NCI-H2171 treated with DMSO at 0.1 percent for 48 hours (cell line): ENCODE data around the gene DNAH5.

ENCODE experiments used
- DNase-seq: peaks from one replicate; lab custom pipeline; 2025; lab: John Stamatoyannopoulos, UW

Gene DNAH5

DNA sequence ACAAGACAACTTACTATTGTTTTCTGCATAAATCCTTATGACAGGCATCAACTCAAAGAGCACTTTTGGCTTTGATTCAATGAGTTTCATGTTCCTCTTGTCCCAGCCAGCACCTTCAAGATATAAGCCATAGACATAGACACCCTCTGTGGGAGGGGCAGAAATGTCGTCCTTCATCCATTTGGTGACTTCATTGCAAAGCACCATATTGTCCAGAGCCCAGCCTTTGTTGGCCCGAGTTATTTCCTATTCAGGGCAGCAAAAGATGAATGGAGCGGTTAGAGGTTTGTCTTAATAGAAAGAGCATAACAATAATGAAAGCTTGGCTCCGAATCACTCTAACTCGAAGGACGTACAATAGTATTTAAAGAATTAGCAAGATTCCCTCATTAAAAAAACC, 243.9 kb downstream of the DNAH5 start:
- DNase-seq: no peak

DNA sequence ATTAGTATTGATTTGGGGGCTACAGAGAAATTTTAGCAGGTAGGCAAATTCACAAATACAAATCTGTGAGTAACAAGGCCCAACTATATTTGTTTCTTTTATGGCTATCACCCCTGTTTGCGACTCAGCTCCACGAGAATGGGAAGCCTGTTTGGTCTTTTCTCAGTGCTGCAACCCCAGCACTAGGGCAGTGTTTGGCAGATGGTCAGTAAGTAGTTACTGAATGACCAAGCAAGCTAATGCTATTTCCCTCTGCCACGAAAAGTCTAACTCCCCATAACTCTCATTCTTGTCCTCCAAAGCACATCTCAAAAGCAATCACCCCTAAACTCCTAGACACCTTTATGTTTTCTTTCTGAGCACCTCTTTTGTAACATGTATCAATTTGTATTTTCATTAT, 245.6 kb downstream of the DNAH5 start:
- no peak for DNase-seq

DNA sequence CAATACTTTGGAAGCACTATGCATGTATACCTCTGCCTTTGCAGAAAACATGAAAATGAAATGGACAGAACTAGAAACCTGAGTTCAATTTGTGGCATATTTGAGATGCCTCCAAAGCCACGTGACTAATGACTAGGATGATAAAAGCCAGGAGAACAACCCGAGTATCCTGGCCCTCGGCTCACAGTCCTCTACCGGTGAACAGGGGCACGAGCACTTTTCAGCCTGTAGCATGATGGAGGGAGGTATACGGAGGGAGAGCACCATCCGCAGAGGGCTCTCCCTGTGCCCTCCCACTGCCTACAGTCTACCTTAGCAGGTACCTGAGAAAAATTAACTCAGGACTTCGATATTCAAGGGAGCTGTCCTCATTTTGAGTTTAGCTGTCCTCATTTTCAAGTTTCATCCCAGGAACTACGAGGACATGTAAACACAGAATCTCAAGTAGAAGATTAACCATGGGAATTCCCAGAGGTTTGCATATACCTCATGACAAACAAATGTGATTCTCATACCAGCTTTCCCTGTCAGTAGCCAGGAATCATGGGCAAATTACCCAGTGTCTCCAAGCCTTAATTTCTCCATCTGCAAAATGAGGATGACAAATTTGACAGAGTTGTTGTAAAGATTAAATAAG, 249.3 kb downstream of the DNAH5 start:
- DNase-seq: no peak

DNA sequence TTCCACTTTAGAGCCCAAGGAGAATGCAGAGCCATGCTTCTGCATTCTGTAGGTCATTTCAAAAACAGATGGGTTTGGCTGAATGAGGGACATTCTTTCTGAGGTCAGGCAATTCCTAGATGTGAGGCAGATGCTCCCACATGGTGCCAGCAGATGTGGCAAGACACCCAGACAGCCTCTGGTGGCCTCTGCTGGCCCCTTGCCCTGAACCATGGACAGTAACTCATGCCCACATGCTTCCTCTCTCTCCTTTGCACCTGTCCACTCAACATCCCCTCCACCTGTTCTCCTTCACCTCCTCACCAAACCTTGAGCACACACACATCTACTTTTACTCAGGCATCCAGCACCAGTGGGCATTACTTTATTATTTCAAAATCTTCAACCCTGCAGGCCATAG, 252.3 kb downstream of the DNAH5 start:
- no peak for DNase-seq

DNA sequence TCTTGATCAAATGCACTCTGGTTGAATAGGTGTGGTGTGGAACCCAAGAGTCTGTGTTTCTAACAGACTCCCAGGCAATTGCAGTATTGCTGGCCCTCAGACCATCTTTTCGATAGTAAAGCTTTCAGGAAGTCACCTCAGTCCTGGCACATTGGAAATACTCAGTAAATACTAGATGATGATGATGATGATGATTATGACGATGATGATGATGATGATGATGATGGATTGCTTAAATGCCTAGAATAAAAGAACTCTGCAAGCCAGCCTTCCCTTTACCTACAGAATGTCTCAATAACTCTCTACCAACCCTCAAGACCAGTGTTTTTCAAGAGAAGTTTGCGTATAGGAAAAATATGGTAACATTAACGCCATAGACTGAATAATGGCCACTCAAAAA, 268.0 kb downstream of the DNAH5 start:
- DNase-seq: no peak

DNA sequence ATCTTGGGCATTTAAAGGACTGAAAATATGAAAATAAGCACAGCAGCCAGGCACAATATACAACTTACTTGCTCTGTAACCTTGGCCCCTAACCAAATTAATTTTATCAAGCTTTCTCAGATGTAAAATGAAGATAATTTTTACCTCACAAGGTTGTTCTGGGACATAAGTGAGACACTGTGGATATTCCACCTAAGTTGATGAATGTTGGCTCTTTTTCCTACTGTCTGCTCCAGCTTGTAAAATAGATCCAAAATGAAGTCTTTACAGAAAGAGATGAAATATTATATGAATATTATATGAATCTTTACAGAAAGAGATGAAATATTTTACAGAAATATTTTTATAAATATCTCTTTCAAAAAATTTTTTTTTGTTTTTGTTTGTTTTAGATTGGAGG, 270.1 kb downstream of the DNAH5 start:
- DNase-seq: no peak

DNA sequence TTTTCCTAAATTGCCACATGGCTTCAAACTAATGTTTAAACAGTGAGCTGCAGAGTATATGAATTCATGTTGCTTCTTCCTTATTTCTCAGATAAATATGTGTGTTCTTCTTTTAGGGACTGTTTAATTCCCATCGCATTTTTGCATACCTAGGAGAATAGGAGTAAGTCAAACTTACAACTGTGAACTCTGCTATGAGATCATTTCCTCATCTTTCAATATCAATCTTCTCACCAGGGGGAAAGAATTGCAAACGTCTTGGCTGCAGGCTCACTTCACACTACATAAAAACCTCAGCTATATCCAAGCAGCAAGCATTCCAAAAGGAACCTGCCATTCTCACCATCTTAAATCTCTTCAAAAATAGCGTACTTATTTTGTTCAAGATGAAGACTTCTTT, 271.0 kb downstream of the DNAH5 start:
- no peak for DNase-seq

DNA sequence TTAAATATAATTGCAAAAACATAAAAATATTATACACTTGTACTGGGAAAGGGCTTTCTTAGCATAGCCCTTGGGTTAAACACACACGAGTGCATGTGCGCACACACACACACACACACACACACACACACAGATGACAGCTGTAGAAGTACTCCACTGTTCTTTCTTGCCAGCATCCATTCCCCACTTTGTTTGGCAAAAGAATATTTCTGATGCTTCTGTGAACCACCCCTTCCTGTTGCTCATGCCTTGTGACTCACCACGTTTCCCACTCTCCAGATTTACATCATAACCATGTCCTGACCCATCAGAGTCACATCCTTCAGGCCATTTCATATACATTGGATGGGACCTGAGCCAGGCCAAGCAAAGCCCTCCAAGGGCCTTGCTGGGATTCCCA, 280.1 kb downstream of the DNAH5 start:
- no peak for DNase-seq

DNA sequence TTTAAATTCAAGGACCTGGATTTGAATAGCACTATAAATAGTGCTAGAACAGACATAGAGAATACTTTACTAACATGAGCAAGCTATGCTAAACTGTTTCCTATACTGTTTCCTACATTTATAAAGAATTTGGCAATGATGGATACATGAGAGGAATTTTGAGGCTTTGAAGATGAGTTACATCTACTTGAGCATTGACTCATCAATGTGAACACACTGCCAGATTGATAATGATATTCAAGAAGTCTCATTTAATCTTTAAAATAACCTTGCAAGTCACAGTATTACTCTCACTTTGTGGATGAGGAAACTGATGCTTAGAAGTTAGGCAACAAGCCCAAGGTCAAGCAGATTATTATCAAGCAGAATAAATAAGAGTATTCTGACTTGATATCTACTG, 281.9 kb downstream of the DNAH5 start:
- DNase-seq: no peak

DNA sequence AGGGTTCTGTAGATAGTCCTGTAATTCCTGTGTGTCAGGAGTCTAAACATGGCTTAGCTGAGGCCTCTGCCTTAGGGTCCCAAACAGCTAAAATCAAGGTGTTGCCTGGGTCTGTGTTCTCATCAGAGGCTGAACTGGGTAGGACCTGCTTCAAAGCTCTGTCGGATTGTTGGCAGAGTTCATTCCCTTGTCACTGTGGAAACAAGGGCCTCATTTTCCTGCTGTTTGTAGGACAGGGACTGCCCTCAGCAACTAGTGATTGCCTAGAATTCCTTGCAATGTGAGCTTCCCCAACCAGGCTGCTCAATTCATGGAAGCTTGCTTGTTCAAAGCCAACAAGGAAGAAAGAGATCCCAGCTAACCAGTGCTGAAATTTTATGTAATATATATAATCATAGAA, 283.2 kb downstream of the DNAH5 start:
- no peak for DNase-seq

DNA sequence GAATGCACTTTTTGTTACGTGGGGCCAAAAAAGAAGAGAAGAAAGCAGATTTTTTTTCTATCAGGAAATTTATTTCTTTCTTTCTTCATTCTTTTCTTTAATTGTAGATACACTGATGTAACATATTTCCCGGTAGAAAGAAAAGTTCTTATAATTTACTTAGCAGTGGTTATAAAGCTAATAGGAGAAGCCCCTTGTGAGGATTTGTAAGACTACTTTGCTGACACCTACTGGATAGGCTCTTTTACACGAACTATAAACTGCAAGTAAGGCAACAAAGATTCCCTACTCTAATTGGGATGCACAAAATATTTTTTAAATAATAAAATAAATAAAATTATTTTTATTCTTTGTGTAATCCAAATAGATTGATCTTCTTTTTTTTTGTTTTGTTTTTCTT, 284.4 kb downstream of the DNAH5 start:
- DNase-seq: no peak

DNA sequence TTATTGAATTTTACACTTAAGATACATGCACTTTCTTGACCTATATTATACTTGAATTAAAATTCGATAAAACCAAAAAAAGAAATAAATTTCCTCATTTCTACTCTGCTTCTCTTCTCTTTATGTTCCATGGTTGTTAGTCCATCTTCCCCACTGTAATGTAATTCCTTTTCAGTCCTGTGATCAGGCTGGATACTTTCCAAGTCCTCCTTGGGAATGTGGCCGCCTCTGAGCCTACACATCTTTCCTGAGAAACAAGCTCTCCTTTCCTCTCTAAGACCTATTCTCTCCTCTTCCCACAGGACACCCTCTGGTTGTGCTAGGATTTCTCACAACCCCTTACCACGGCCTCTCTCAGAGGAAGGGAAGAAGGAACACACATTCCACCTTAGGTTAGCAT, 285.1 kb downstream of the DNAH5 start:
- no peak for DNase-seq

DNA sequence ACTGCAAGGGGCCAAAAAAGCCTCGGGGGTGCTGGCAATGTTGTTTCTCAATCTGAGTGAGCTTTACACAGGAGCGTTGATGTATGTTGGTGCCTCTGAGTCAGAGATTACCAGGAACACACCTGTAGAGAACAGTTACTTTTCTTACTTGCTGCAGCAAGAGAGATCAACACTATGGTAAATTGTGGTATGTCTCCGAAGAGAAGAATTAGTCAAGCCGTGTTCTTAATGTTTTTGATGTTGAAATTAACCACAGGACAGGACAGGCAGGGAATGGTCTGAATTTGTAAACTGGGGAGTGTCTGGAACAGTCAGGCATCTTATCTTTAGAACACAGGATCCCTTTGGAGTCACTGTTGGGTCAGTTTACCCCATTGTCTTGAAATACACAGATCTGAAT, 285.7 kb downstream of the DNAH5 start:
- no peak for DNase-seq

DNA sequence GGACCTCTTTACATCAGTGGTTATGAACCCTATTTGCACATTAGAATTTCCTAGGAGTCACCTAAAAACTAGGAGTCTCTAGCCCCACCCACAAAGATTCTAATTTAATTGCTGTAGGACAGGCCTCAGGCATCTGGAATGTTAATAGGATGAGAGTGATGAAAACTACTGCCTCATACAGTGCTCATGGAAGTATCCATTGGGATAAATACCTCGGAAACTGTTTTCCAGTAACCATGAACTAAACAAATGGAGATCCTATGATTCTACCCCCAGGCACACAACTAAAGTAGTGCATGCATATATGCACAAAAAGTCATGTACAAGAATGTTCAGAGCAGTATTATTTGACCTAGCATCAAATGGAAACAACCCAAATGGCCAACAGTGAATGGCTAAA, 286.3 kb downstream of the DNAH5 start:
- DNase-seq: no peak

DNA sequence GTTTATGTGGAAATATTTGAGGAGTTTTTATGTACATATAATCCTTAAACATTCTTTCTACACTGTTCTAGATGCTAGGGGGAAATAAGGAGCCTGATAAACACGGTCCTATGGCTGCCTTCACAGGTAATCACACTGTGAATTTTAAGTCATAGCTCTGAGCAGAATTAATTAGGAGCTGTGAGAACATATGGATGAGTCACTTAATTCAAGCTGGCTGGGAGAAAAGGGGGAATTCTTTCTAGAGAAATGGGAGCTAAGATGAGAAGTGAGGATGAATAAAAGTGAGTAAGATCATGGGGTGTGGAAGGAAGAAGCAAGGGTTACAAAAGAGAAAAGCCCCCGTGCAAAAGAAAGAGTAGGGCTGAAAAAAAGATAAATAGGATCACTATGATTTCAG, 290.8 kb downstream of the DNAH5 start:
- no peak for DNase-seq

DNA sequence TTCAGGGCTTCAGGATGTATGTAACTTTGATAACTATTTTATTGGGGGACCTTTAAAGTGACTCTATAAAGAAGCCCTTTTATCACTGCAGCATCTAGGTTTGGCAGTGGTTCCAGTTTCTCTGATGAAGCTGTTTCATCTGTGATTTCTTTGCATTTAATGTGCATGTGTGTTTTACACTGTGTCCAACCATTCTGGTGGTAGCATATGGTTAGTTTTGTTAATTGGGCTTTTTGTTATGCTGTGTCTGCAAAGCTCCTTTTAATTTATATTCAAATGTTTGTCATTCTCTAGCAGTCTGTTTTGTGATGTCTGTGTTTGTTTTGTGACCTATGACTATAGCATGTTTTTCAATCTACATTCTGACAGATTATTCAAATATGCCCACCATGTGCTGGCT, 294.8 kb downstream of the DNAH5 start:
- no peak for DNase-seq

DNA sequence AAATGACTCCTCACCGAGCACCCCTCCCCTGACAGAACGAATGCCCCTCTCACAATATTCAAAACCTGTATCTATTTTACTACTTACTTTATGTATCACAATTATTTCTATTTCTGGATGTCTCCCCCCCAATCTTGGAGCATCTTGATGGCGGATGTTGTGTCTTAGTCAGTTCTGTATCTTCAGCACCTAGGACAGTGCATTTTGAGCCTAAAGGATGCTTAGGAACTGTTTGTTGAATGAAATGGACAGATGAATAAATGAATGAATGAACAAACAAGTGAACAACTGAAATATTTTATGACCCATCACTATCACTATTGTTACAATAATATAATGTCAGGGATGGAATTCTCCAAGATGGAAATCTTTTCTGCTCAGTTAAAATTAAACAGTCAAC, 295.7 kb downstream of the DNAH5 start:
- no peak for DNase-seq

DNA sequence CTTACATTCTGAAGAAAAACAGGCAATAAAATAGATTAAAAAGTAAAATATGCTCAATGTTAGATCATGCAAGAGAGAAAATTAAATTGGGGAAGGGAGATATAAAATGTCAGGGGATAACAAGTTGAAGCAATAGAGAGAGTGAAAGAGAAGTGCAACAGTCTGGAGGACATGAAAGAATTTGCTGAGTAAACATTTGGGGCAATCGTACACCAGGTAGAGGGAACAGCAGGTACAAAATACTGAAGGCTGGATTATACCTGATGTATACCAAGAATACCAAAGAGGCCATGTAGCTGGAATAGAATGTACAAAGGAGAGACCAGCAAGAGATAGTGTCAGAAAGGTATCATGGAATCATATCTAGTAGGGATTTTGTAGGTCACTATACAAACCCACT, 300.8 kb downstream of the DNAH5 start:
- DNase-seq: no peak

DNA sequence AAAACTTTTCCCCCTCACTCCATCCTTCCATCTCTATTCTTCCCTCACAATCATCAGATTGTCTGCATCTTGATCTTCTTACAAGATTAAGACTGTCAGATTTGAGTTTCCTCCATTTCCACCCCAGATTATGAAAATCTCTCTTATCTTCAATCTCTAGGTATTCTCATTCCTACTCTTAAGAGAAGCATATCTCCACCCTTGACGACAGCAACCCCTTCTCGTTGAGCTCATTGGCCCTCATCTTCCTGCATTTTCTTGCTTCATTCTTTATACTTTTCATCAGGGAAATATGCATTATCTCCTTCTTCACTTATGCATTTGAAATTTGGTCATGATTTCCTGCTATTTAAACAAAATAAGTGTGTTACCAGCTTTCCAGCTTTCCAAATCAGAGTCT, 301.3 kb downstream of the DNAH5 start:
- no peak for DNase-seq
